GM12875 (cell line): ENCODE results near the gene MON2.

Experiments
- H3K4me3 ChIP-seq: one replicate; pipeline ENCODE4 v1.5.1; 2011; ENCODE audit warnings: low read depth, low read length, control low read depth
- TF ChIP-seq, protein P1 (sequence below): IDR thresholded peaks from 2 replicates; pipeline ENCODE4 v1.5.1; 2011; ENCODE audit warnings: low read depth, mild to moderate bottlenecking, control low read depth, inconsistent platforms, low read length, moderate library complexity, borderline replicate concordance; ENCODE audit not compliant: insufficient read depth

MON2 gene, protein sequence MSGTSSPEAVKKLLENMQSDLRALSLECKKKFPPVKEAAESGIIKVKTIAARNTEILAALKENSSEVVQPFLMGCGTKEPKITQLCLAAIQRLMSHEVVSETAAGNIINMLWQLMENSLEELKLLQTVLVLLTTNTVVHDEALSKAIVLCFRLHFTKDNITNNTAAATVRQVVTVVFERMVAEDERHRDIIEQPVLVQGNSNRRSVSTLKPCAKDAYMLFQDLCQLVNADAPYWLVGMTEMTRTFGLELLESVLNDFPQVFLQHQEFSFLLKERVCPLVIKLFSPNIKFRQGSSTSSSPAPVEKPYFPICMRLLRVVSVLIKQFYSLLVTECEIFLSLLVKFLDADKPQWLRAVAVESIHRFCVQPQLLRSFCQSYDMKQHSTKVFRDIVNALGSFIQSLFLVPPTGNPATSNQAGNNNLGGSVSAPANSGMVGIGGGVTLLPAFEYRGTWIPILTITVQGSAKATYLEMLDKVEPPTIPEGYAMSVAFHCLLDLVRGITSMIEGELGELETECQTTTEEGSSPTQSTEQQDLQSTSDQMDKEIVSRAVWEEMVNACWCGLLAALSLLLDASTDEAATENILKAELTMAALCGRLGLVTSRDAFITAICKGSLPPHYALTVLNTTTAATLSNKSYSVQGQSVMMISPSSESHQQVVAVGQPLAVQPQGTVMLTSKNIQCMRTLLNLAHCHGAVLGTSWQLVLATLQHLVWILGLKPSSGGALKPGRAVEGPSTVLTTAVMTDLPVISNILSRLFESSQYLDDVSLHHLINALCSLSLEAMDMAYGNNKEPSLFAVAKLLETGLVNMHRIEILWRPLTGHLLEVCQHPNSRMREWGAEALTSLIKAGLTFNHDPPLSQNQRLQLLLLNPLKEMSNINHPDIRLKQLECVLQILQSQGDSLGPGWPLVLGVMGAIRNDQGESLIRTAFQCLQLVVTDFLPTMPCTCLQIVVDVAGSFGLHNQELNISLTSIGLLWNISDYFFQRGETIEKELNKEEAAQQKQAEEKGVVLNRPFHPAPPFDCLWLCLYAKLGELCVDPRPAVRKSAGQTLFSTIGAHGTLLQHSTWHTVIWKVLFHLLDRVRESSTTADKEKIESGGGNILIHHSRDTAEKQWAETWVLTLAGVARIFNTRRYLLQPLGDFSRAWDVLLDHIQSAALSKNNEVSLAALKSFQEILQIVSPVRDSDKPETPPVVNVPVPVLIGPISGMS (N-terminal part only)

DNA sequence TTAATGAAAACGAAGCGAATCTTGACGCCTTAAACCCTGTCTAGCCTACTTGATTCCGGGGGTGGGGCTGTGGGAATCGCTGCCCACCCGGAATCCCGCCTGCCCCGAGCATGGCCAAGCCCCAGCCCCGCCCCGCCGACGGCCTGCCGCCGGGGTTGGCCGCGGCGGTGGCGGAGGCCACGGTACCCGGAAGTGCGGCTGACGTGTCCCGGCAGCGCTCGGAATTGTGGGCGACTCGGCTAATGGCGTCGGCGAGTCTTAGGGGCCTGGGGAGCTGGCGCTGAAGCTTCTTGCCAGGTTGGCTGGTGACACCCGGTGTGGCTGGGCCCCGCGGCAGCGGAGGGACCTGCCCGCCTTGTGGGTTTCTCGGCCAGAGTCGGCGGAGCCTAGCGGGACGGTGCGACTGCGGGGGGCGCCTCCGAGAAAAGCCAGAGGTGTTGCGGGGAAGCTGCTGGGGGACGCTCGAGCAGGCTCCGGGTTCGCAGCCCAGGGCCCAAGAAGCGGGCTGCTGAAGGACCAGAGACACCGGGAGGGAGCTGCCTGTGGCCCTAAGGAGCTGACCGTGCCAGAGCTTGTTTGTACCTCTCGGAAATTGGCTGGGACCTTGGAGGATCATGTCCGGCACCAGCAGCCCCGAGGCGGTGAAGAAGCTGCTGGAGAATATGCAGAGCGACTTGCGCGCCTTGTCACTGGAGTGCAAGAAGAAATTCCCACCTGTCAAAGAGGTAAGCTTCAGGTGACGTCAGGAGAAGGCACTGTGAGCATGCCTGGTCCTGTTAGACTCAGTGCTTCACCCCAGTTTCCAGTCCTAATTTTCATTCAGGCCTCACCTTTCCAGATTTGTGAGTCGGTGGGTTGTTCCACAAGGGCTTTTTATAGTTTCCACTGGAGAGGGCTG is at the start of gene MON2:
Gene MON2 (plus strand): TSS at position 233 of the 898 bp plus-strand sequence. CDS start 382 bp downstream, at position 615.
- H3K4me3 ChIP-seq, result peak within 1 kb of the TSS; percentile 98
- TF ChIP-seq, protein P1, sequence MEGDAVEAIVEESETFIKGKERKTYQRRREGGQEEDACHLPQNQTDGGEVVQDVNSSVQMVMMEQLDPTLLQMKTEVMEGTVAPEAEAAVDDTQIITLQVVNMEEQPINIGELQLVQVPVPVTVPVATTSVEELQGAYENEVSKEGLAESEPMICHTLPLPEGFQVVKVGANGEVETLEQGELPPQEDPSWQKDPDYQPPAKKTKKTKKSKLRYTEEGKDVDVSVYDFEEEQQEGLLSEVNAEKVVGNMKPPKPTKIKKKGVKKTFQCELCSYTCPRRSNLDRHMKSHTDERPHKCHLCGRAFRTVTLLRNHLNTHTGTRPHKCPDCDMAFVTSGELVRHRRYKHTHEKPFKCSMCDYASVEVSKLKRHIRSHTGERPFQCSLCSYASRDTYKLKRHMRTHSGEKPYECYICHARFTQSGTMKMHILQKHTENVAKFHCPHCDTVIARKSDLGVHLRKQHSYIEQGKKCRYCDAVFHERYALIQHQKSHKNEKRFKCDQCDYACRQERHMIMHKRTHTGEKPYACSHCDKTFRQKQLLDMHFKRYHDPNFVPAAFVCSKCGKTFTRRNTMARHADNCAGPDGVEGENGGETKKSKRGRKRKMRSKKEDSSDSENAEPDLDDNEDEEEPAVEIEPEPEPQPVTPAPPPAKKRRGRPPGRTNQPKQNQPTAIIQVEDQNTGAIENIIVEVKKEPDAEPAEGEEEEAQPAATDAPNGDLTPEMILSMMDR, result no peak

DNA sequence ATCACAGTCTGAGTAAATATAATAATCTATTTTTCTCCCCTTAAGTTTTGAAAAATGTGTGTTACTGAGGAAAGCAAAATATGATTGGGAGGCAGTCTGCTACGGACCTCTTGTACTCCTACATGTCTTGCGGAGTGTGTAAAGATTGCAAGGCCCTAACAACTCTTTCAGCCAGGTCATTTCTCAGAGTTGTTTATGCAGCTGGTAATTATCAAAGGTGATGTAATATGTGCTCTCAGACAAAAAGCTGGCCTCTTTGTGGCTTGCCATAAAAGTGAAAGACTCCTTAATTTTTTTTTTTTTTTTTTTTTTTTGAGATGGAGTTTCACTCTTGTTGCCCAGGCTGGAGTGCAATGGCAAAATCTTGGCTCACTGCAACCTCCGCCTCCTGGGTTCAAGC is 40.5 kb upstream of the MON2 start:
- TF ChIP-seq, protein P1, result no peak
- H3K4me3 ChIP-seq, result no peak overlapping the region

DNA sequence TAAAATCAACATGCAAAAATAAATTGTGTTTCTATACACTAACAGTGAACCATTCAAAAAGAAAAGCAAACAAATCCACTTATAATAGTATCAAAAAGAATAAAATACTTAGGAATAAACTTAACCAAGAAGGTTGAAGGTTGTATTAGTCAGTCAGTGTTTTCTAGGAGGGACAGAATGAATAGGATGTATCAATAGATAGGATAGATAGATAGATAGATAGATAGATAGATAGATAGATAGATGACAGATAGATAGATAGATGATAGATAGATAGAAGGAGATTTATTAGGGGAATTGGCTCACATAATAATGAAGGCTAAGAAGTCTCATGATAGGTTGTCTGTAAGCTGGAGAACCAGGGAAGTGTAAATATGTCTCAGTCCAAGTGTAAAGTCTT is 37.2 kb upstream of the MON2 start:
- TF ChIP-seq, protein P1, result no peak
- H3K4me3 ChIP-seq, result no peak overlapping the region

DNA sequence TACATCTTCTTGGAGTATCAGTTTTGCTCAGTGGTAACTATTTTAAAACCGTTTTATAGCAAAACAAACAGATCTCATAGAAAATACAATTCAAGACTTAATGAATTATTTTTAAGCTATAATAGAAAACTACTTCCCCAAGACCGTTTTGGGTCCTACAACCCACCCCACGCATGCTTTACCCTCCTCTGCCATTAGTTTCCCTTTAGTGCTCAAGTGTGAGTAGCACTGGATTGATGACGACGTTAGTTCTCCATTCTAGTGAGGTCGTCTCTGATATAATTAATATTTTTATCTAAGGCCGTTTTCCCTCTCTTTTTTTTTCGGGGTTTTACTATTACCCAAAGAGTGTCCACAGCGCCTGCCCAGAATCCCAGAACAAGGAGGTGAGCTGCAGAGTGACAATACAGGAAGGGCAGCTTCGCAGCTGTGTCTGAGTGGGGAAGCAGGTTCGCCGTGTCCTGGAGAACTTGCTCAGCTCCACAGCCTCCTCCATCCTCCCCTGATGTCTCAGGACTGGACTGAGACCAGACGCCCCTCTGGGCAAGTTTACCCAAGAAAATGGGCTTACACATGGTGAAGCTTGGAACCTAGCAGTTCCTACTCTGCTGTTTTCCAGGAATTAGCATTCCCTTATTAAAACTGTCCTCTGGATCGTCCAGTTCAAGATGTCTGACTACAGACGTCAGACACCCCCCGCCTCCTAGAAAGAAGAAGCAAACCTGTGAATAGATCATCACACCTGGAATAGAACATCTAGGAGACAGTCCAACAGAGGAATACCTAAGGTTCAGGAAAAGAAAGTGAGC is 31.9 kb upstream of the MON2 start:
- TF ChIP-seq, protein P1, result no peak
- peak overlapping the region; percentile 46 for H3K4me3 ChIP-seq

DNA sequence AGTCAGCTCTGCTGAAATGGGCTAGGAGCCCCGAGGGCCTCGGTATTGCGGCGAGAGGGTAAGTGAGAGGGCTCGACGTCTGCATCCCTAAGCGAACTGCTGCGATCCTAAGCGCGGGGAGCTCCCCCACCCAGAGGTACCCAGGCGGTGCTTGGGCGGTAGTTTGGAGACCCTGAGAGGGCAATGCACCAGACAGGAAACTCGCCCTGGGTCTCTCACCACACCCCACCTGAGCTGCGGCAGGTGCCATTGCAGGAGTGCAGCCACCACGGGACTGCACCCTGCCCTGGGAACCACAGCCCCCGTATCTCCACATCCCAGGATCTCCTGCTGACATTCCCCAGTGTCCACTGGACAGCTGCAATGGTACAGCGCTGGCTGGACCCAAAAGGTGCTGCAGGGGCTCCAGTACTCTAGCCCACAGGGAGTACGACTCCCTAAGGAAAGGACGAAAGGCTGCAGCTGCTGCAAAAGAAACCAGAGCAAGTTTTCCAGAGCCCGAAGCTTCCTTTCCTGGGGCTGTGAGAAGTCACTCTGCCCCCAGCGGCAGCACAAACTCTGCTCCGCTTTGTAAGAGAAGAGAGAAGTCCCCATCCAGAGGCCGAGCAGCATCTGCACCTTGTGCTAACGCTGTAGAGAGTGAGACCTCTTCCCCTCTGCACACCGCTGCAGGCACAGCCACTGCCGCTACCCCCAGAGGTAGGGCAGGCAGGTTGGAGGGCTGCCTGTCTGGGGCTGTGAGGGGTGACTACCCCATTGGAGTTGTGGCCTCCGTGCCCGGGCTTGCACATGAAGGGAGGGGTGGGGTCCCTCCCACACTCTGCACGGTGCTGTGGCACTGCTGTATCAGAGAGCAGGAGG is 31.1 kb upstream of the MON2 start:
- H3K4me3 ChIP-seq, result peak overlapping the region; percentile 46
- TF ChIP-seq, protein P1, result peak; percentile 64
